Gastroesophageal sphincter (tissue), 4 donors: Measurements from ENCODE around the gene KDM3B. TPM values are rescaled to one million over a fixed set of nuclear protein-coding genes. Genes with fewer than 3 reads are reported as not detected.
A peak's percentile ranks its signal among the peaks of the same experiment; 100 is the strongest.

Experiments
- ATAC-seq: fragments of 150-250 bp; one replicate; pipeline ENCODE4 v1.9.1; 2016; ENCODE audit warnings: mild to moderate bottlenecking, moderate library complexity
- H3K27ac ChIP-seq, 4 donors: fragments of 200-600 bp; sonication (generic) in 3 of 4; 1 replicate in 3 of 4; 2 replicates in 1 of 4; pipeline ENCODE4 v1.5.1; 2016 to 2019
- H3K27me3 ChIP-seq: fragments of 200-600 bp; sonication (generic); one replicate; pipeline ENCODE4 v1.5.1; 2019
- H3K36me3 ChIP-seq, 2 donors: fragments of 200-600 bp; sonication (generic); one replicate each; pipeline ENCODE4 v1.5.1; 2019; ENCODE audit warnings: control low read depth in 1 of 2
- H3K4me1 ChIP-seq, 3 donors: fragments of 200-600 bp; sonication (generic); 1 replicate in 2 of 3; 2 replicates in 1 of 3; pipeline ENCODE4 v1.5.1; 2016 to 2019; ENCODE audit warnings: control low read depth in 2 of 3
- H3K4me3 ChIP-seq, 2 donors: fragments of 200-600 bp; sonication (generic); one replicate each; pipeline ENCODE4 v1.5.1; 2019; ENCODE audit warnings: mild to moderate bottlenecking in 1 of 2, moderate library complexity in 1 of 2
- H3K9me3 ChIP-seq, 3 donors: fragments of 200-600 bp; sonication (generic); one replicate each; pipeline ENCODE4 v1.5.1; 2017 to 2019; ENCODE audit warnings: control low read depth in 2 of 3
- EP300 ChIP-seq: sonication (generic); formaldehyde crosslinking; IDR thresholded peaks from one replicate; pipeline ENCODE4 v1.6.1; 2017; ENCODE audit warnings: antibody characterized with exemption, mild to moderate bottlenecking
- POLR2A ChIP-seq, 2 donors: fragments of 450-650 bp; IDR thresholded peaks; one replicate each; pipeline ENCODE4 v1.6.1; 2017; ENCODE audit warnings: antibody characterized with exemption in 2 of 2, mild to moderate bottlenecking in 2 of 2, moderate library complexity in 1 of 2
- POLR2AphosphoS5 ChIP-seq: sonication (generic); formaldehyde crosslinking; IDR thresholded peaks from one replicate; pipeline ENCODE4 v1.6.1; 2017; ENCODE audit warnings: antibody characterized with exemption
- WGBS, 2 donors: methylation state at CpG; one replicate each; pipeline ENCODE4 v1.1.5; 2018; ENCODE audit warnings: low coverage in 1 of 2; 5-methylcytosine and 5-hydroxymethylcytosine counted together
- total RNA-seq, 4 donors: library from RNA; depleted of rRNA; stranded (reverse); fragments of >200 nt; gene quantifications; one replicate each; pipeline ENCODE4 v1.1.0, GENCODE V29; 2016
- TF ChIP-seq, protein P1 (sequence below), 4 experiments: fragments of 200-600 bp in 2 of 4; fragments of 450-650 bp in 2 of 4; sonication (generic) in 1 of 4; IDR thresholded peaks; one replicate each; pipeline ENCODE4 v1.5.1; 2017 to 2019; ENCODE audit warnings: antibody characterized with exemption in 4 of 4, mild to moderate bottlenecking in 2 of 4, moderate library complexity in 2 of 4

Gene KDM3B
- total RNA-seq, 4 donors from 2014 or later, result 63.4 to 94.0 (median 77.8) TPM

DNA sequence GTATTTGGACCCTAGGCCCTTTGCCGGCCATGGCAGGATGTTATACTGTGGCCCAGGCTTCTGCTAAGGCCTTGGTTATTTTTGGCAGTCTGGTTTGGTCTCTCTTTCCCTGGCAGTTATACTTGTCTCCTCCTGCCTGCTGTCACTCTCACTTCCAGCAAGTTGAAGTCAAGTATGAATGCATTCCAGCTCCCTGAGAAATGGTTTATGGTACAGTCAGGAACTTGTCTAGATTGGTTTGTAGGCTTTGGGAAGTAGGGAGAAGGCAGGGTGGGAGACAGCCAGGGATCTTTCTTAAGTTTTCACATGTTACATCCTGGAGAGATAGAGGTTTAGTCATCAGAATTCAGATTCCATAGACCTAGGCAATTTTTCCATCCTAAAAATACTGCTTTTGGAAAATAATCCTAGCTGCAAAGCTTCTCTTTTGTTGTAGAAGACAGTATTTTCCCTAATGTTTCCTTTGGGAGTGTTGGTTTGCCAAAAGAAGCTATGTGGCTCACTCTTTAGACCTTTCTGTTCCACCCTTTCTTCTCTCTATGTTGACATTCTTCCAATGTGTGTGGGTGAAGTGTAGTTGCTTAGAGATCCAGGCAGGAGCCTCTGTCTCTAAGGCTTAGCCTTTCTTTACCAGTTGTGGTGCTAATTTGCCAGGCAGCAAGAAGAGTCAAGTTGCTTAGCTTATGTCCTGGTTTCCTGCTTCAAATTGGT is 2.5 kb upstream of the KDM3B start:
- no peak for ATAC-seq
- H3K27me3 ChIP-seq, result no peaks in the 10 kb centered on the region
- H3K4me1 ChIP-seq, result peaks cover 0 to 14% (median 2%) of the 10 kb centered on the region in 3 donors
- no peaks in the 10 kb centered on the region for H3K9me3 ChIP-seq
- 50% methylated on average over 1 of the region's 1 CpG; no CpG with 5 or more reads in 1 of the 2 donors for WGBS, 2 donors
- TF ChIP-seq POLR2AphosphoS5 (no peak), POLR2A (IDR thresholded peaks at IDR 0.05) (no peak), EP300 (no peak)
- TF ChIP-seq, protein P1, sequence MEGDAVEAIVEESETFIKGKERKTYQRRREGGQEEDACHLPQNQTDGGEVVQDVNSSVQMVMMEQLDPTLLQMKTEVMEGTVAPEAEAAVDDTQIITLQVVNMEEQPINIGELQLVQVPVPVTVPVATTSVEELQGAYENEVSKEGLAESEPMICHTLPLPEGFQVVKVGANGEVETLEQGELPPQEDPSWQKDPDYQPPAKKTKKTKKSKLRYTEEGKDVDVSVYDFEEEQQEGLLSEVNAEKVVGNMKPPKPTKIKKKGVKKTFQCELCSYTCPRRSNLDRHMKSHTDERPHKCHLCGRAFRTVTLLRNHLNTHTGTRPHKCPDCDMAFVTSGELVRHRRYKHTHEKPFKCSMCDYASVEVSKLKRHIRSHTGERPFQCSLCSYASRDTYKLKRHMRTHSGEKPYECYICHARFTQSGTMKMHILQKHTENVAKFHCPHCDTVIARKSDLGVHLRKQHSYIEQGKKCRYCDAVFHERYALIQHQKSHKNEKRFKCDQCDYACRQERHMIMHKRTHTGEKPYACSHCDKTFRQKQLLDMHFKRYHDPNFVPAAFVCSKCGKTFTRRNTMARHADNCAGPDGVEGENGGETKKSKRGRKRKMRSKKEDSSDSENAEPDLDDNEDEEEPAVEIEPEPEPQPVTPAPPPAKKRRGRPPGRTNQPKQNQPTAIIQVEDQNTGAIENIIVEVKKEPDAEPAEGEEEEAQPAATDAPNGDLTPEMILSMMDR (IDR thresholded peaks at IDR 0.05), result no peak
- H3K36me3 ChIP-seq, result peaks cover 0 to 45% of the 10 kb centered on the region in 2 donors
- H3K27ac ChIP-seq, result no peak overlapping the region
- no peak overlapping the region for H3K4me3 ChIP-seq

DNA sequence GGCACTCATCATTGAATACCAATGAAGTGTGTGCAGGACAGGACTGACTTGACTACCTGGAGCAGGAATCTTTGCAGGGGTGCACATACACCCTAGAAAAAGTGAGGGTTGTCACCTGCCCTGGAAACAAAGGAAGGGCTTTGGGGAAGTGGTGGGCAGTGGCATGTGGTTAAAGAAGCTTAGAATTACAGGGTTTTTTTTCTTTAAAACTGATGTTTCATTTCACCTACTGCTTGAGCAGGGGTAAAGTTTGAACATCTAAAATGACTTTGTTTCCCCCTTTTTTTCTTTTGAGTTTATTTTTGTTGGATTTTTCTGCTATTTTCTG is 2.0 kb upstream of the KDM3B start:
- Histone ChIP-seq H3K4me3 (no peak overlapping the region), H3K4me1 (peaks cover 0 to 19% (median 7%) of the 10 kb centered on the region in 3 donors), H3K9me3 (no peaks in the 10 kb centered on the region), H3K27ac (no peak overlapping the region), H3K36me3 (peaks cover 0 to 40% of the 10 kb centered on the region in 2 donors), H3K27me3 (no peaks in the 10 kb centered on the region)
- ATAC-seq, result no peak
- TF ChIP-seq EP300 (no peak), POLR2AphosphoS5 (no peak), POLR2A (IDR thresholded peaks at IDR 0.05) (no peak)
- TF ChIP-seq, protein P1 (IDR thresholded peaks at IDR 0.05), result no peak

DNA sequence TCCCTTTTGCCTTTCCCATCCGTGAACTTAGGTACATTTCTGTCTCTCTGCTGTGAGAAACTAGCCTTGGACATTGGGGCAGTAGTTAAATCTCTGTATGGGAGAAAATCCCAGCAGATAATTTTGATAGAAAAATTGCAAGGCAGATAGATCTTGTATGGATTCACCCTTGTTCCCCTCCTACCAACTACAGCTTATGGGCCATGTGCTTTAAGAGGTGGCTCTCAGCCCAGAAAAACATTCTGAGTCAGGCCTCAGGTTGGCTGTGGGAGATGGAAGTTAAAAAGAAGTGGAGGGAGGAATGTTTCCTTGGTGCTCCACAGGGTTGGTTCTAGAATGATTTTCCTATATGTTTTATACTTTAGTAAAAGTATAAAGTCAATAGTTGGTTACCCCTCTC is 1.4 kb upstream of the KDM3B start:
- Histone ChIP-seq H3K27me3 (no peaks in the 10 kb centered on the region), H3K36me3 (peaks cover 0 to 34% of the 10 kb centered on the region in 2 donors), H3K27ac (peak overlapping the region in 1 of 4 donors; percentile 6), H3K4me3 (no peak overlapping the region), H3K4me1 (peaks cover 0 to 24% (median 12%) of the 10 kb centered on the region in 3 donors), H3K9me3 (no peaks in the 10 kb centered on the region)
- 90% methylated on average over 1 of the region's 1 CpG; no CpG with 5 or more reads in 1 of the 2 donors for WGBS, 2 donors
- TF ChIP-seq POLR2A (IDR thresholded peaks at IDR 0.05), result no peak
- no peak for TF ChIP-seq POLR2AphosphoS5
- TF ChIP-seq, protein P1 (IDR thresholded peaks at IDR 0.05), result no peak
- no peak for TF ChIP-seq EP300
- ATAC-seq, result no peak

DNA sequence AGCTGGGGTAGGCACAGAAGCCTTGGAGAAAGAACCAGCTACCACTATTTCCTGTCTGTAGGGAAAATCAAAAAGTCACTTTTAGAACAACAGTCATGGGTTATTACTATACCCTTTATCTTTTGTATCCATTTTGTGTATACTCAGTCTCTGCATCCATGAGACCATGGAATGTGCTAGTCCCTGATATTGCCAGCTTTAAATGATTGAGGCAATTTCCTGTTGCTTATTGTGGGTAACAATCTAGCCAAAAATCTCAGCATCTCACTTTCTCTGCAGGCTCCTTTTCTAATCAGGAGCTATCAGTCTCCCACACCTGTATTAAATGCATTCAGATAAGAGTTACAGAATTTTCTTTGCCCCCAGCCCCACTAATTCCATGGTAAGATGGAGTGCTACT is 968 bp upstream of the KDM3B start:
- no peak overlapping the region for H3K4me3 ChIP-seq
- no peak for ATAC-seq
- H3K27me3 ChIP-seq, result no peaks in the 10 kb centered on the region
- H3K36me3 ChIP-seq, result peaks cover 0 to 30% of the 10 kb centered on the region in 2 donors
- H3K9me3 ChIP-seq, result no peaks in the 10 kb centered on the region
- peak overlapping the region in 1 of 4 donors; percentile 97 for H3K27ac ChIP-seq
- TF ChIP-seq EP300 (no peak), POLR2AphosphoS5 (no peak), POLR2A (IDR thresholded peaks at IDR 0.05) (no peak)
- TF ChIP-seq, protein P1 (IDR thresholded peaks at IDR 0.05), result no peak
- peaks cover 0 to 29% (median 15%) of the 10 kb centered on the region in 3 donors for H3K4me1 ChIP-seq
